Cardiac muscle cell (in vitro differentiated cells and primary cell): ENCODE data around the gene ESRRG. TPM values are rescaled to one million over a fixed set of nuclear protein-coding genes. Genes with fewer than 3 reads are reported as not detected.

Experiments
- DNase-seq, 2 donors: peaks; one replicate each; pipeline versions ENCODE4 v3.0.0 to v3.0.0-alpha.2; 2010 to 2017; ENCODE audit warnings: low read depth in 1 of 2, low spot score in 1 of 2
- H3K27ac ChIP-seq: fragments of 200-600 bp; sonication (generic); 2 replicates; pipeline ENCODE4 v1.5.1; 2016
- H3K27me3 ChIP-seq: fragments of 200-600 bp; sonication (generic); 2 replicates; pipeline ENCODE4 v1.6.0; 2016; ENCODE audit warnings: control low read depth
- H3K36me3 ChIP-seq: fragments of 200-600 bp; sonication (generic); 2 replicates; pipeline ENCODE4 v1.5.1; 2016; ENCODE audit warnings: control low read depth
- H3K4me1 ChIP-seq: fragments of 200-600 bp; sonication (generic); 2 replicates; pipeline ENCODE4 v1.8.1; 2017; ENCODE audit warnings: low read depth, mild to moderate bottlenecking, mixed run types
- H3K4me3 ChIP-seq: fragments of 200-600 bp; sonication (generic); 2 replicates; pipeline ENCODE4 v1.5.1; 2016; ENCODE audit warnings: mild to moderate bottlenecking
- H3K9me3 ChIP-seq: fragments of 200-600 bp; sonication (generic); 2 replicates; pipeline ENCODE4 v1.5.1; 2017; ENCODE audit warnings: low read depth, mild to moderate bottlenecking, control low read depth
- CTCF ChIP-seq: IDR thresholded peaks from 2 replicates; pipeline ENCODE4 v1.5.1; 2012; ENCODE audit warnings: low read depth, mild to moderate bottlenecking, low read length
- polyA plus RNA-seq: library from polyadenylated mRNA; unstranded; fragments of >200 nt; fragmentation: Nextera tagmentation; extraction: Ambion mirVana; gene quantifications from 2 replicates; pipeline ENCODE4 v1.2.1, GENCODE V29; 2016
- total RNA-seq: library from RNA; depleted of rRNA; stranded (reverse); fragments of >200 nt; gene quantifications from 2 replicates; pipeline ENCODE4 v1.2.3, GENCODE V29; 2016

ESRRG gene
- total and polyA plus RNA-seq, 2 experiments from 2014 or later, result 41.5 to 62.2 TPM

GRCh38 chr1:216554934-216555333 lies 168.3 kb downstream of the ESRRG start:
- no peak overlapping the region for H3K4me3 ChIP-seq
- DNase-seq, result no peak
- peaks cover 13% of the 10 kb centered on the region for H3K4me1 ChIP-seq
- no peaks in the 10 kb centered on the region for H3K36me3 ChIP-seq
- no peaks in the 10 kb centered on the region for H3K27me3 ChIP-seq
- TF ChIP-seq CTCF, result no peak
- no peaks in the 10 kb centered on the region for H3K9me3 ChIP-seq
- no peak overlapping the region for H3K27ac ChIP-seq

DNA sequence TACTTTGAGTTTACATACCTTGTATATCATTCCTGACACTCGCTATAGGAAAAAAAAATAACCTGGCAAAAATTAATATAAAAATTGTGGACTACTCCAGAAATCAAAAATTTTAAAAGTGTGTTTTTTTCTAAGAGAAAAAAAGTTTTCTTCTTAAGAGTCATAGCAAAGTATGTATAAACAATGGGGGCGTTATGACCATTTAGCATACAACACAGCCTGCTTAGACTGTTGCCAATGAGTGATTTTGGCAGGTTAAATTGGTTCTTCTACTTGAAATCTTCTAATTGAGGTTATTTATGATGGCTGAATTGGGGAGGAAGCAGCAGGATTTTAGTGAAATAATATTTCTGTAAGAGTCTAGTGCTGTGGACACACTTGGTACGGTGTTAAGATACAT lies 169.5 kb downstream of the ESRRG start:
- H3K9me3 ChIP-seq, result no peaks in the 10 kb centered on the region
- no peak for TF ChIP-seq CTCF
- no peaks in the 10 kb centered on the region for H3K36me3 ChIP-seq
- H3K4me3 ChIP-seq, result no peak overlapping the region
- H3K27me3 ChIP-seq, result no peaks in the 10 kb centered on the region
- H3K27ac ChIP-seq, result no peak overlapping the region
- DNase-seq, result no peak
- H3K4me1 ChIP-seq, result peaks cover 25% of the 10 kb centered on the region

GRCh38 chr1:216553040-216553439 lies 170.2 kb downstream of the ESRRG start:
- Histone ChIP-seq H3K4me1 (peaks cover 26% of the 10 kb centered on the region), H3K9me3 (no peaks in the 10 kb centered on the region), H3K27me3 (no peaks in the 10 kb centered on the region), H3K4me3 (no peak overlapping the region), H3K27ac (no peak overlapping the region), H3K36me3 (no peaks in the 10 kb centered on the region)
- no peak for TF ChIP-seq CTCF
- DNase-seq, result no peak

- H3K4me3 ChIP-seq, result no peak overlapping the region
- peak in 1 of 2 donors; percentile 21 for DNase-seq
- no peaks in the 10 kb centered on the region for H3K9me3 ChIP-seq
- no peaks in the 10 kb centered on the region for H3K36me3 ChIP-seq
- peaks cover 26% of the 10 kb centered on the region for H3K4me1 ChIP-seq
- H3K27ac ChIP-seq, result no peak overlapping the region
- H3K27me3 ChIP-seq, result no peaks in the 10 kb centered on the region
- TF ChIP-seq CTCF, result no peak
Measured at GRCh38 chr1:216549796-216550195, 173.4 kb downstream of the ESRRG start.

GRCh38 chr1:216542741-216543140 lies 180.5 kb downstream of the ESRRG start:
- Histone ChIP-seq H3K9me3 (no peaks in the 10 kb centered on the region), H3K4me3 (no peak overlapping the region), H3K27me3 (no peaks in the 10 kb centered on the region), H3K27ac (no peak overlapping the region), H3K36me3 (peaks cover 3% of the 10 kb centered on the region), H3K4me1 (no peaks in the 10 kb centered on the region)
- no peak for DNase-seq
- no peak for TF ChIP-seq CTCF

DNA sequence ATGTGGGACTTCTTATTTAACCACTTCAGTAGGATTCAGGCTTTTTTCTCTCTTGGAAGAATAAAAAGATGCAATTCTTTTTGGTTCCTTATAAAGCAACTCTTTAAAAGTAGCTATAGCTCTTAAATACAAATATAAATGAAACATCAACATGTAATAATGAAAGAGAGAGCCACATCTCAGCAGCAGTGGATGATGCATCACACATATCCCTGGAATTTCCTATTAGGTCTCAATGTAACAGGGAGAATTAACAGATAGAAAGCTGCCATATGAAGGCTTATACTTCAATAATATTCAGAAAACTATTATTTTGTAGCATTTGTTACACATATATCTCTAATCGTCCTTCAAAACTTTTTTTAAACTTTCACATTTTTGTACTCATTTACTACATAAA lies 181.0 kb downstream of the ESRRG start:
- DNase-seq, result no peak
- H3K9me3 ChIP-seq, result no peaks in the 10 kb centered on the region
- TF ChIP-seq CTCF, result no peak
- peaks cover 3% of the 10 kb centered on the region for H3K36me3 ChIP-seq
- no peaks in the 10 kb centered on the region for H3K4me1 ChIP-seq
- no peak overlapping the region for H3K4me3 ChIP-seq
- H3K27me3 ChIP-seq, result no peaks in the 10 kb centered on the region
- no peak overlapping the region for H3K27ac ChIP-seq
